ENCODE measurements around the gene FZD7.

The FZD7 gene

DNA sequence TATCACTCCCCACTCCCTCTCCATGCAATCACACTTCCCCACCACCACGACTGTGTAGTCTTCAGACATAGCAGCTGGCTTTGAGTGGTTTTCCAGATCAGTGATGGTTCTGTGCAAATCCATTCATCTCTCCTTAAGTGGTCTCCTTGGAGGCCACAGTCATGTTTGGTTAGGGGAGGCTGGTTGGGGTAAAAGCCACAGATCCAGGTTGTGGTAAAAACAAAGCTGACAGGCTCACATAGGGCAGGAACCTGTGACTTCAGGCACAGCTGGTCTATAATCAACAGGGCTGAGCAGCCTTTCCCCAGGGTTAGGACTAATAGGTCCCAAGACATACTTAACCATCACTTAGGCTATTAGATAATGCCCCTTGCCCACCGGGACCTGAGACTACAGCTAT, 46.2 kb upstream of the FZD7 start:
- in situ Hi-C loops (cut with HindIII; ENCODE audit: low pct_ligation_motif_present, low sequenced_read_pairs) = no loop called here
- no peaks in the 10 kb centered on the region for H3K27me3 ChIP-seq (replicated peaks)
- DNase-seq = no peak
- TF ChIP-seq CTCF (IDR thresholded peaks at IDR 0.05; ENCODE audit: low read depth, low read length, missing control alignments) = no peak
- H3K27ac ChIP-seq = no peak overlapping the region
- no peaks in the 10 kb centered on the region for H3K36me3 ChIP-seq (replicated peaks)
- H3K4me3 ChIP-seq (ENCODE audit: low read depth, low read length) = no peak overlapping the region

- Histone ChIP-seq H3K27ac (no peak overlapping the region), H3K27me3 (replicated peaks) (no peaks in the 10 kb centered on the region), H3K4me3 (ENCODE audit: low read depth, low read length) (no peak overlapping the region), H3K36me3 (replicated peaks) (no peaks in the 10 kb centered on the region)
- DNase-seq = no peak
- TF ChIP-seq CTCF (IDR thresholded peaks at IDR 0.05; ENCODE audit: low read depth, low read length, missing control alignments) = no peak
- in situ Hi-C loops (cut with HindIII; ENCODE audit: low pct_ligation_motif_present, low sequenced_read_pairs) = no loop called here
Observed at GRCh38 chr2:201990069-201990468, 43.6 kb upstream of the FZD7 start.

DNA sequence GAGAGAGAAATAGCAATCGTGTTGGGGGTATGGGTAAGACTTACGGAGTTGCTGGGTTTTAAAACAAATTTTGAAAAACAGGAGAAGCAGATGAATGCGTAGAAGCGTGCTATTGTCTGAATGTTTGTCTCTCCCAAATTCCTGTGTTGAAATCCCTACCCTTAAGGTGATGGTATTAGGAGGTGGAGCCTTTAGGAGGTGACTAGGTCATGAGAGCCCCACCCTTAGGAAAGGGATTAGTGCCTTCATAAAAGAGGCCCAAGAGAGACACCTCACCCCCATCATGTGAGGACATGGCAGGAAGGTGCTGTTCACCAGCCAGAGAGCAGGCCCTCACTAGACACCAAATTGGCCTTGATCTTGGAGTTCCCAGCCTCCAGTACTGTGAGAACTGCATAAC, 40.7 kb upstream of the FZD7 start:
- DNase-seq = no peak
- H3K27ac ChIP-seq = no peak overlapping the region
- no peak for TF ChIP-seq CTCF (IDR thresholded peaks at IDR 0.05; ENCODE audit: low read depth, low read length, missing control alignments)
- in situ Hi-C loops (cut with HindIII; ENCODE audit: low pct_ligation_motif_present, low sequenced_read_pairs) = no loop called here
- no peak overlapping the region for H3K4me3 ChIP-seq (ENCODE audit: low read depth, low read length)
- no peaks in the 10 kb centered on the region for H3K36me3 ChIP-seq (replicated peaks)
- H3K27me3 ChIP-seq (replicated peaks) = no peaks in the 10 kb centered on the region

DNA sequence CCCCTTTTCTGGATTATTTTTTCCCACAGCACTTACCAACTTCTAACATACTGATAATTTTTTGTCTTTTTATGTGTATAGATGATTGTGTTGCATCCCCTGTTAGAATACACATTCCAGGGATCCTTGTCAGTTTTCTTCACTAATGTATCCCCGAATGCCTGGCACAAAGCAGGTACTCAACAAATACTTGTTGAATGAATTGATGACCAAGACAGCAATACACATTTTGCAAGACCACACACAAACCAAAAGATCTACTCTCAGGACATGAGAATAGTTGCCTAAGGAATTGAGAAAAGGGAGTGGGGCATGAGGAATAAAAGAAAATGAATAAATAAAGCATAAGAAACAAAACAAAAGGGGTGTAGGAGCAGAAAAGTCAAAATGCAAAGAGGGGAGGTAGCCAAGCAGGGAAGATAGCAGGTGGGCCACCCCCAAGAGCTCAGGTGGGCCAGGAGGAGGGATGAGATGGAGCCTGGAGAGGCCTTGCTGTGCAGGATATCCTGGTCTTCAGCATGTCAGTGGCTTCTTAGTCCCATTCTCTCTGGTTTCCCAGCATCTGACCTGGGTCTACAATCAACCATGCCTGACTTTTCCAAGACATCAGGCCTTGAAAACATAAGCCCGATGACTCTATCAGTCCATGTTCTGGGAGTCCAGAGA, 38.5 kb upstream of the FZD7 start:
- no peaks in the 10 kb centered on the region for H3K27me3 ChIP-seq (replicated peaks)
- no peak overlapping the region for H3K4me3 ChIP-seq (ENCODE audit: low read depth, low read length)
- in situ Hi-C loops (cut with HindIII; ENCODE audit: low pct_ligation_motif_present, low sequenced_read_pairs) = no loop called here
- no peaks in the 10 kb centered on the region for H3K36me3 ChIP-seq (replicated peaks)
- no peak for DNase-seq
- TF ChIP-seq CTCF (IDR thresholded peaks at IDR 0.05; ENCODE audit: low read depth, low read length, missing control alignments) = no peak
- H3K27ac ChIP-seq = no peak overlapping the region

GRCh38 chr2:201996006-201996405, 37.6 kb upstream of the FZD7 start:
- no peak for TF ChIP-seq CTCF (IDR thresholded peaks at IDR 0.05; ENCODE audit: low read depth, low read length, missing control alignments)
- Histone ChIP-seq H3K36me3 (replicated peaks) (no peaks in the 10 kb centered on the region), H3K27me3 (replicated peaks) (no peaks in the 10 kb centered on the region), H3K4me3 (ENCODE audit: low read depth, low read length) (no peak overlapping the region), H3K27ac (no peak overlapping the region)
- no peak for DNase-seq
- in situ Hi-C loops (cut with HindIII; ENCODE audit: low pct_ligation_motif_present, low sequenced_read_pairs) = no loop called here

DNA sequence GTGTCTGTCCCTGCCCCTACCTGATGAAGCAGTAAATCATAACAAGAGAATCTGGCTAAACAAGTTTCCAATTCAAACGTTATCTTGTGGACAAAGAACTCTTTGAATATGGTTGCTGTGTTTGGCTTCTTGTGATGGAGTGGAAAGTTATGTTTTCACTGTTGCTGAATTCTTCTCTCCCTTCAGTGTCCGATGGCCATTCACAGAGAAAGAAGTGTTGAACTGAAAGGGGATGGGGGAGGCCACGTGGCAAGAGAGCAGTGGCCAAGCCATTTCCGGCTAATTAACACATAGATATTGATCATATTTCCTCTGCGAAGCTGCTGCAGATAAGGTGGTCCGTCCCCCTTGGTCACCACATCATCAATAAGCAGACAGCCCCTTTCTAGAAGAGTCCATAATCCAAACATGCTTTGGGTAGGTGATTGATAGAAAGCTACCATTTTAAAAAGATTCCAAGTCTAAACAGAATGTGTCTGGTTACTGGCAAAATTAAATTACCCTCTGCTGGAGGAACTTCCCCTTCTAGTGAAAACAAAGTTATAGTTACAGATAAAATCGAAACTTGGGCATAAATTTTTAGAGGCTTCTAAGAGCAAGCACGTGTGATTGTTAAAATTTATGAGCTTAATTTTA, 36.9 kb upstream of the FZD7 start:
- Histone ChIP-seq H3K27me3 (replicated peaks) (no peaks in the 10 kb centered on the region), H3K4me3 (ENCODE audit: low read depth, low read length) (no peak overlapping the region), H3K36me3 (replicated peaks) (no peaks in the 10 kb centered on the region), H3K27ac (no peak overlapping the region)
- no peak for TF ChIP-seq CTCF (IDR thresholded peaks at IDR 0.05; ENCODE audit: low read depth, low read length, missing control alignments)
- no peak for DNase-seq
- in situ Hi-C loops (cut with HindIII; ENCODE audit: low pct_ligation_motif_present, low sequenced_read_pairs) = no loop called here
